Mesenchymal stem cell (in vitro differentiated cells and primary cell): Measurements from ENCODE around the gene IKBKG.
A peak's percentile ranks its signal among the peaks of the same experiment; 100 is the strongest.

Experiments
- DNase-seq: peaks from one replicate; pipeline ENCODE4 v3.0.0-alpha.2; 2013
- H2AFZ ChIP-seq: one replicate; pipeline ENCODE4 v1.6.1; 2013; ENCODE audit warnings: low read depth, mild to moderate bottlenecking, control low read depth, inconsistent platforms, low read length, moderate library complexity
- H2AK5ac ChIP-seq: 2 replicates; pipeline ENCODE4 v1.6.1; 2013; ENCODE audit warnings: low read length, moderate library complexity, mild to moderate bottlenecking, inconsistent platforms; ENCODE audit not compliant: severe bottlenecking
- H2BK120ac ChIP-seq: one replicate; pipeline ENCODE4 v1.6.1; 2013; ENCODE audit warnings: low read depth, mild to moderate bottlenecking, inconsistent platforms, low read length, moderate library complexity
- H2BK12ac ChIP-seq, 2 experiments: one replicate each; pipeline ENCODE4 v1.6.1; 2013; ENCODE audit warnings: inconsistent platforms in 2 of 2, low read length in 2 of 2, mild to moderate bottlenecking in 2 of 2, moderate library complexity in 2 of 2, control low read depth in 1 of 2
- H2BK15ac ChIP-seq: one replicate; pipeline ENCODE4 v1.6.1; 2013; ENCODE audit warnings: mild to moderate bottlenecking, low read depth, inconsistent platforms; ENCODE audit not compliant: poor library complexity, severe bottlenecking
- H2BK5ac ChIP-seq: 2 replicates; pipeline ENCODE4 v1.6.1; 2013; ENCODE audit warnings: low read depth, mild to moderate bottlenecking, low read length, control low read depth, inconsistent platforms; ENCODE audit not compliant: poor library complexity, severe bottlenecking
- H3K14ac ChIP-seq, 2 experiments: one replicate each; pipeline ENCODE4 v1.6.1; 2013; ENCODE audit warnings: inconsistent platforms in 2 of 2, low read length in 2 of 2, control low read depth in 1 of 2, mild to moderate bottlenecking in 1 of 2, moderate library complexity in 1 of 2
- H3K18ac ChIP-seq, 2 experiments: one replicate each; pipeline ENCODE4 v1.6.1; 2013; ENCODE audit warnings: inconsistent platforms in 2 of 2, low read length in 2 of 2, control low read depth in 1 of 2, low read depth in 1 of 2, mild to moderate bottlenecking in 1 of 2
- H3K23ac ChIP-seq, 2 experiments: one replicate each; pipeline ENCODE4 v1.6.1; 2013; ENCODE audit warnings: inconsistent platforms in 2 of 2, low read length in 2 of 2, mild to moderate bottlenecking in 2 of 2, moderate library complexity in 2 of 2, control low read depth in 1 of 2
- H3K27ac ChIP-seq: 2 replicates; pipeline ENCODE4 v1.5.1; 2013; ENCODE audit warnings: mild to moderate bottlenecking, moderate library complexity, low read length, control low read depth, inconsistent platforms; ENCODE audit not compliant: poor library complexity, severe bottlenecking
- H3K27me3 ChIP-seq, 2 experiments: 2 replicates each; pipeline versions ENCODE4 v1.6.1 to v1.7.0; 2013; ENCODE audit warnings: low read length in 2 of 2, mild to moderate bottlenecking in 2 of 2, moderate library complexity in 2 of 2, control low read depth in 1 of 2, inconsistent platforms in 1 of 2; ENCODE audit not compliant: control insufficient read depth in 1 of 2, insufficient read depth in 1 of 2
- H3K36me3 ChIP-seq, 2 experiments: 2 replicates each; pipeline versions ENCODE4 v1.6.1 to v1.7.0; 2013; ENCODE audit warnings: low read length in 2 of 2, control low read depth in 1 of 2, inconsistent platforms in 1 of 2, low read depth in 1 of 2, mild to moderate bottlenecking in 1 of 2; ENCODE audit not compliant: insufficient read depth in 2 of 2, control insufficient read depth in 1 of 2
- H3K4ac ChIP-seq, 2 experiments: one replicate each; pipeline ENCODE4 v1.6.1; 2013; ENCODE audit warnings: inconsistent platforms in 2 of 2, low read length in 2 of 2, mild to moderate bottlenecking in 2 of 2, moderate library complexity in 2 of 2, control low read depth in 1 of 2, low read depth in 1 of 2
- H3K4me1 ChIP-seq: 2 replicates; pipeline ENCODE4 v1.6.1; 2013; ENCODE audit warnings: low read depth, low read length, control low read depth; ENCODE audit not compliant: control insufficient read depth, insufficient read depth
- H3K4me2 ChIP-seq: 2 replicates; pipeline ENCODE4 v1.6.1; 2013; ENCODE audit warnings: low read length, mild to moderate bottlenecking, inconsistent platforms; ENCODE audit not compliant: poor library complexity, severe bottlenecking
- H3K4me3 ChIP-seq, 2 experiments: 2 replicates each; pipeline versions ENCODE4 v1.5.1 to v1.7.0; 2013; ENCODE audit warnings: low read length in 2 of 2, mild to moderate bottlenecking in 2 of 2, control low read depth in 1 of 2, low read depth in 1 of 2; ENCODE audit not compliant: insufficient read depth in 1 of 2
- H3K79me1 ChIP-seq: replicated peaks from 2 replicates; pipeline ENCODE4 v1.6.1; 2013; ENCODE audit warnings: mild to moderate bottlenecking, control low read depth, low read length, inconsistent platforms; ENCODE audit not compliant: poor library complexity, severe bottlenecking
- H3K9ac ChIP-seq: 2 replicates; pipeline ENCODE4 v1.7.0; 2013; ENCODE audit warnings: mild to moderate bottlenecking, low read length, moderate library complexity
- H3K9me3 ChIP-seq: 2 replicates; pipeline ENCODE4 v1.7.0; 2013; ENCODE audit warnings: mild to moderate bottlenecking, low read length; ENCODE audit not compliant: control insufficient read depth
- H4K8ac ChIP-seq: one replicate; pipeline ENCODE4 v1.6.1; 2013; ENCODE audit warnings: inconsistent platforms, mild to moderate bottlenecking, low read length, moderate library complexity
- H4K91ac ChIP-seq: one replicate; pipeline ENCODE4 v1.6.1; 2013; ENCODE audit warnings: mild to moderate bottlenecking, low read length, inconsistent platforms
- WGBS: methylation state at CpG from one replicate; pipeline ENCODE4 v1.1.7; 2013; ENCODE audit warnings: mixed read lengths; 5-methylcytosine and 5-hydroxymethylcytosine counted together

Gene IKBKG

DNA sequence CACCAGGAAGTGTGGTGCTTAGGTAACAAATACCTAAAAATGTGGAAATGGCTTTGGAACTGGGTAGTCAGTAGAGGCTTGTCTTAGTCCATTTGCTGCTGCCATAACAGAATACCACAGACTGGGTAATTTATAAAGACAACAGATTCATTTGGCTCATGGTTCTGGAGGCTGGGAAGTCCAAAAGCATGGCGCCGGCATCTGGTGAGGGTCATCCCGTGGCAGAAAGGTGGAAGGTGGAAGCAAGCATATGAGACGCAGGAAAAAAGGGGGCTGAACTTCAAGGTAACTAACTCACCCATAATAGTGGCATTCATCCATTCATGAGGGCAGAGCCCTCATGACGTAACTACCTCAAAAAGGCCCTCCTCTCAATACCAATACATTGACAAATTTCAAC, 38.0 kb upstream of the IKBKG start:
- Histone ChIP-seq H4K8ac (no peak overlapping the region), H3K36me3 (peaks cover 28 to 45% of the 10 kb centered on the region in 2 experiments), H2BK15ac (no peak overlapping the region), H2AFZ (no peak overlapping the region), H2AK5ac (no peak overlapping the region), H3K27me3 (no peaks in the 10 kb centered on the region), H3K18ac (no peak overlapping the region), H4K91ac (no peak overlapping the region), H2BK120ac (no peak overlapping the region), H3K9me3 (peaks cover 10% of the 10 kb centered on the region), H3K4me2 (no peak overlapping the region), H3K9ac (no peak overlapping the region), H3K4me3 (no peak overlapping the region), H3K27ac (no peak overlapping the region), H2BK5ac (no peak overlapping the region), H3K23ac (no peak overlapping the region), H3K79me1 (peaks cover 4% of the 10 kb centered on the region), H2BK12ac (no peak overlapping the region), H3K4me1 (peaks cover 10% of the 10 kb centered on the region), H3K14ac (no peak overlapping the region), H3K4ac (no peak overlapping the region)
- WGBS = 100% methylated on average over 2 of the region's 5 CpGs
- no peak for DNase-seq

DNA sequence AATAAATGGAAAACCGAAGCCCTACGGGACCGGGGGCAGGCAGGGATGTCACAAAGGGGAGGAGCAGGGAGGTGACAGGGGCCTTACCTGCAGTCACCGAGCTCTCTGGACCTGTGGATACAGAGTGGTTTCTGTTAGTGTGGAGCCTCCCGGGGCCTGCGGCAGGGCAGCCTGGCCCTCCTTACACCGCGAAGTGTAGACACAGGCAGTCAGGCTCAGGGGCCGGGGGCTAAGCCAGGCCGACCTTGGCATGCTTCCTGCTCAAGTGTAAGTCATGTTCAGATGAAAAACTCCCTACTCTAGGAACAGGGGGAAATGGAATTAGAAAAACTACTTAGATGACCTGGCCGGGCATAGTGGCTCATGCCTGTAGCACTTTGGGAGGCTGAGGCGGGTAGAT, 35.7 kb upstream of the IKBKG start:
- no peak overlapping the region for H3K4me3 ChIP-seq
- no peak overlapping the region for H2BK5ac ChIP-seq
- H3K4me1 ChIP-seq = peaks cover 8% of the 10 kb centered on the region
- peaks cover 10% of the 10 kb centered on the region for H3K9me3 ChIP-seq
- no peak for DNase-seq
- peak overlapping the region; percentile 7 for H4K91ac ChIP-seq
- no peak overlapping the region for H2AK5ac ChIP-seq
- H4K8ac ChIP-seq = peak overlapping the region; percentile 54
- peaks cover 23 to 37% of the 10 kb centered on the region in 2 experiments for H3K36me3 ChIP-seq
- no peak overlapping the region for H3K27ac ChIP-seq
- H2AFZ ChIP-seq = no peak overlapping the region
- no peak overlapping the region for H2BK15ac ChIP-seq
- 65% methylated on average over 3 of the region's 12 CpGs for WGBS
- H3K14ac ChIP-seq = no peak overlapping the region
- no peak overlapping the region for H3K23ac ChIP-seq
- H3K18ac ChIP-seq = no peak overlapping the region
- H2BK120ac ChIP-seq = no peak overlapping the region
- H3K4ac ChIP-seq = no peak overlapping the region
- H3K27me3 ChIP-seq = no peaks in the 10 kb centered on the region
- H3K9ac ChIP-seq = no peak overlapping the region
- H2BK12ac ChIP-seq = no peak overlapping the region
- peaks cover 7% of the 10 kb centered on the region for H3K79me1 ChIP-seq
- H3K4me2 ChIP-seq = no peak overlapping the region

DNA sequence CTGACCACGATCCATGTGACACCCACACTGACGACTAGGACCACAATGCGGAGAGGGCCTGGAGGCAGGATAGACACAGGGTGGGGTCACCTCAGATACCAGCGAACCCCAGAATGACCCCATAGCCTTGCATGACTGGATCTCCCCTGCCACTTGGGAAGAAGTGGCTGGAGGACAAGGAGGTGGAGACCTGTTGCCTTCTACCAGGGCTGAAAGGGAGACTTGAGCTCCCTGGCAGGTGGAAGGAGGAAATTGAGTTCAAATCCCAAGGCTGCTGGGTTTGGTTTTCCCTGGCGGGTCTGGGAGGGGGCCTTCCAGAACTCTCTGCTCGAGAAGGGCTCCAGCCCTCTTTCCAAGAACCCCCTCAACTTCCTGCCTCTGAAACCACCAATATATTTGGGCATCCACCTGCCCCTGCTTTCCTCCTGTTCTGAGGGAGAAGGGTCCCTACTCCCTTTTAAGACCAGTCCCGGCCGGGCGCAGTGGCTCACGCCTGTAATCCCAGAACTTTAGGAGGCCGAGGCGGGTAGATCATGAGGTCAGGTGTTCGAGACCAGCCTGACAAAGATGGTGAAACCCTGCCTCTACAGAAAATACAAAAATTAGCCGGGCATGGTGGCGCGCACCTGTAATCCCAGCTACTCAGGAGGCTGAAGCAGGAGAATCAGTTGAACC, 34.4 kb upstream of the IKBKG start:
- WGBS = 95% methylated on average over 16 of the region's 16 CpGs
- Histone ChIP-seq H3K18ac (no peak overlapping the region), H2AFZ (no peak overlapping the region), H3K27me3 (no peaks in the 10 kb centered on the region), H2BK12ac (no peak overlapping the region), H4K8ac (no peak overlapping the region), H3K4ac (no peak overlapping the region), H3K4me2 (no peak overlapping the region), H2BK120ac (no peak overlapping the region), H3K4me3 (no peak overlapping the region), H2BK5ac (no peak overlapping the region), H3K14ac (no peak overlapping the region), H3K9ac (no peak overlapping the region), H3K4me1 (peaks cover 10% of the 10 kb centered on the region), H2BK15ac (no peak overlapping the region), H3K27ac (no peak overlapping the region), H2AK5ac (no peak overlapping the region), H3K23ac (no peak overlapping the region), H3K79me1 (peaks cover 6% of the 10 kb centered on the region), H4K91ac (no peak overlapping the region), H3K9me3 (peaks cover 10% of the 10 kb centered on the region), H3K36me3 (peaks cover 16 to 24% of the 10 kb centered on the region in 2 experiments)
- DNase-seq = no peak

DNA sequence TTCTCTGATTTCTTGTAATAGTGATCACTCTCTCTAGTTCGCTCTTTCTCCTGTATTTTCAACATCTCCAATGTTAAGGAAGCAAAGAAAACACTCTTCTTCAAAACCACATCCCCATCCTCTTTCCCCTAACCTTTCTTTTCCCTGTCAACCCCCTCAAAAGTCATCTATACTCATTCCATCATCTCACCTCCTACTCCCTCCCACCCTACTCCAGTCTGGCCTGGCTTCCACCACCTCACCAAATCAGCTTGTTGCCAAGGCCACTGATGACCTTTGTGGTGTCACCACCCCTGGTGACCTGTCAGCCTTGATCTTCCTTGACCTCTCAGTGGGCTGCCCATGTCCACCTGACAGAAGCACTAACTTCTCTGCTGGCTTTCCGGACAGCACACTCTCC, 33.7 kb upstream of the IKBKG start:
- H2BK120ac ChIP-seq = no peak overlapping the region
- H2BK12ac ChIP-seq = no peak overlapping the region
- H3K4ac ChIP-seq = no peak overlapping the region
- H2AFZ ChIP-seq = no peak overlapping the region
- no peak overlapping the region for H3K18ac ChIP-seq
- H3K79me1 ChIP-seq = peaks cover 6% of the 10 kb centered on the region
- H2BK15ac ChIP-seq = no peak overlapping the region
- no peak overlapping the region for H2BK5ac ChIP-seq
- no peak overlapping the region for H4K91ac ChIP-seq
- H3K14ac ChIP-seq = no peak overlapping the region
- H4K8ac ChIP-seq = no peak overlapping the region
- no peak overlapping the region for H3K23ac ChIP-seq
- H3K36me3 ChIP-seq = peaks cover 16 to 18% of the 10 kb centered on the region in 2 experiments
- no peak overlapping the region for H3K9ac ChIP-seq
- peaks cover 10% of the 10 kb centered on the region for H3K4me1 ChIP-seq
- no peak overlapping the region for H2AK5ac ChIP-seq
- H3K9me3 ChIP-seq = peaks cover 10% of the 10 kb centered on the region
- WGBS = 100% methylated on average over 2 of the region's 2 CpGs
- H3K4me2 ChIP-seq = no peak overlapping the region
- no peak overlapping the region for H3K27ac ChIP-seq
- no peaks in the 10 kb centered on the region for H3K27me3 ChIP-seq
- H3K4me3 ChIP-seq = no peak overlapping the region
- DNase-seq = no peak
